SK-N-SH (cell line): ENCODE results near the gene ACTG2.

Experiments used
- CHD2 ChIP-seq: fragments of 150-350 bp; IDR thresholded peaks from 2 replicates; pipeline ENCODE4 v1.6.1; 2018; ENCODE audit warnings: low read length; ENCODE audit not compliant: partially characterized antibody
- ELF1 ChIP-seq: IDR thresholded peaks from 2 replicates; pipeline ENCODE4 v1.4.0; 2012
- EP300 ChIP-seq, 2 experiments: IDR thresholded peaks; 2 replicates each; pipeline versions ENCODE4 v1.4.0 to v1.6.1; 2012; ENCODE audit warnings: borderline replicate concordance in 1 of 2, low read depth in 1 of 2, low read length in 1 of 2
- MAX ChIP-seq: IDR thresholded peaks from 2 replicates; pipeline ENCODE4 v1.4.0; 2012; ENCODE audit warnings: low read depth
- MEF2A ChIP-seq: IDR thresholded peaks from 2 replicates; pipeline ENCODE4 v1.4.0; 2012; ENCODE audit warnings: low read depth, borderline replicate concordance
- POLR2AphosphoS5 ChIP-seq: IDR thresholded peaks from 2 replicates; pipeline ENCODE4 v1.6.1; 2012; ENCODE audit warnings: low read depth, low read length
- RCOR1 ChIP-seq: fragments of 150-350 bp; IDR thresholded peaks from 2 replicates; pipeline ENCODE4 v1.6.1; 2017; ENCODE audit warnings: antibody characterized with exemption, low read length
- REST ChIP-seq: IDR thresholded peaks from 2 replicates; pipeline ENCODE4 v1.6.1; 2012; ENCODE audit warnings: mild to moderate bottlenecking, low read depth, low read length, moderate library complexity
- SIN3A ChIP-seq: IDR thresholded peaks from 2 replicates; pipeline ENCODE4 v1.6.1; 2012; ENCODE audit warnings: low read depth, mild to moderate bottlenecking, low read length, moderate library complexity, borderline replicate concordance
- SMC3 ChIP-seq: IDR thresholded peaks from 2 replicates; pipeline ENCODE4 v1.6.1; 2012; ENCODE audit warnings: low read depth, low read length, improper control_type of control experiment
- TAF1 ChIP-seq: IDR thresholded peaks from 2 replicates; pipeline ENCODE4 v1.6.1; 2012; ENCODE audit warnings: low read depth, mild to moderate bottlenecking, low read length, moderate library complexity, borderline replicate concordance
- TF ChIP-seq, protein P1 (sequence below): fragments of 200-600 bp; sonication (generic); IDR thresholded peaks from 2 replicates; pipeline ENCODE4 v1.6.1; 2017; ENCODE audit warnings: antibody characterized with exemption, mild to moderate bottlenecking, moderate library complexity
- TF ChIP-seq, protein P2 (sequence below): IDR thresholded peaks from 2 replicates; pipeline ENCODE4; 2012
- TF ChIP-seq, protein P3 (sequence below): IDR thresholded peaks from 2 replicates; pipeline ENCODE4 v1.4.0; 2012; ENCODE audit warnings: low read depth, borderline replicate concordance

DNA sequence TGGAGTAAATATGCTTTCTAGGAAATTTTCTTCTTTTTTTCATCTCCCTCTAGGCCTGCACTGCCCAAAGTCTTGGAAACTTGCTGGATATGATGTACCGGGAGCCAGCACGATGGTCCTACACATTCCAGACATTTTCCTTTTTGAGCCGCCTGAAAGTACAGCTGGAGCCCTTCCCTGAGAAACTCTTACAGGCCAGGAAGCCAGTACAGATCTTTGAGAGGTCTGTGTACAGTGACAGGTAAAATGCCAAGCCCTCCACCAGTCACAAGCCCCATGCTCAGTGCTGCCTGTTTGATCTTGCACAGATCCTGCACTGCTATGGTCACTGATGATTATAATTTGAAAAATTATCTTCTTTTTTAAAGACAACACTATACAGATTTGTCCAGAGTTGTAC is 53.9 kb downstream of the ACTG2 start:
- TF ChIP-seq, protein P1, sequence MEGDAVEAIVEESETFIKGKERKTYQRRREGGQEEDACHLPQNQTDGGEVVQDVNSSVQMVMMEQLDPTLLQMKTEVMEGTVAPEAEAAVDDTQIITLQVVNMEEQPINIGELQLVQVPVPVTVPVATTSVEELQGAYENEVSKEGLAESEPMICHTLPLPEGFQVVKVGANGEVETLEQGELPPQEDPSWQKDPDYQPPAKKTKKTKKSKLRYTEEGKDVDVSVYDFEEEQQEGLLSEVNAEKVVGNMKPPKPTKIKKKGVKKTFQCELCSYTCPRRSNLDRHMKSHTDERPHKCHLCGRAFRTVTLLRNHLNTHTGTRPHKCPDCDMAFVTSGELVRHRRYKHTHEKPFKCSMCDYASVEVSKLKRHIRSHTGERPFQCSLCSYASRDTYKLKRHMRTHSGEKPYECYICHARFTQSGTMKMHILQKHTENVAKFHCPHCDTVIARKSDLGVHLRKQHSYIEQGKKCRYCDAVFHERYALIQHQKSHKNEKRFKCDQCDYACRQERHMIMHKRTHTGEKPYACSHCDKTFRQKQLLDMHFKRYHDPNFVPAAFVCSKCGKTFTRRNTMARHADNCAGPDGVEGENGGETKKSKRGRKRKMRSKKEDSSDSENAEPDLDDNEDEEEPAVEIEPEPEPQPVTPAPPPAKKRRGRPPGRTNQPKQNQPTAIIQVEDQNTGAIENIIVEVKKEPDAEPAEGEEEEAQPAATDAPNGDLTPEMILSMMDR, result no peak
- TF ChIP-seq, protein P2, sequence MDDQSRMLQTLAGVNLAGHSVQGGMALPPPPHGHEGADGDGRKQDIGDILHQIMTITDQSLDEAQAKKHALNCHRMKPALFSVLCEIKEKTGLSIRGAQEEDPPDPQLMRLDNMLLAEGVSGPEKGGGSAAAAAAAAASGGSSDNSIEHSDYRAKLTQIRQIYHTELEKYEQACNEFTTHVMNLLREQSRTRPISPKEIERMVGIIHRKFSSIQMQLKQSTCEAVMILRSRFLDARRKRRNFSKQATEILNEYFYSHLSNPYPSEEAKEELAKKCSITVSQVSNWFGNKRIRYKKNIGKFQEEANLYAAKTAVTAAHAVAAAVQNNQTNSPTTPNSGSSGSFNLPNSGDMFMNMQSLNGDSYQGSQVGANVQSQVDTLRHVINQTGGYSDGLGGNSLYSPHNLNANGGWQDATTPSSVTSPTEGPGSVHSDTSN, result no peak
- no peak for TF ChIP-seq CHD2
- TF ChIP-seq REST, result no peak
- no peak for TF ChIP-seq MAX
- no peak for TF ChIP-seq EP300 (IDR thresholded peaks at IDR 0.05; ENCODE audit: borderline replicate concordance in 1 of 2, low read depth in 1 of 2, low read length in 1 of 2)
- no peak for TF ChIP-seq RCOR1
- TF ChIP-seq SMC3, result no peak
- no peak for TF ChIP-seq MEF2A
- TF ChIP-seq, protein P3, sequence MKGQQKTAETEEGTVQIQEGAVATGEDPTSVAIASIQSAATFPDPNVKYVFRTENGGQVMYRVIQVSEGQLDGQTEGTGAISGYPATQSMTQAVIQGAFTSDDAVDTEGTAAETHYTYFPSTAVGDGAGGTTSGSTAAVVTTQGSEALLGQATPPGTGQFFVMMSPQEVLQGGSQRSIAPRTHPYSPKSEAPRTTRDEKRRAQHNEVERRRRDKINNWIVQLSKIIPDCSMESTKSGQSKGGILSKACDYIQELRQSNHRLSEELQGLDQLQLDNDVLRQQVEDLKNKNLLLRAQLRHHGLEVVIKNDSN, result no peak
- no peak for TF ChIP-seq POLR2AphosphoS5
- no peak for TF ChIP-seq TAF1
- TF ChIP-seq ELF1, result no peak
- no peak for TF ChIP-seq SIN3A
